Measurements from ENCODE around the gene GNA12. TPM values are rescaled to one million over a fixed set of nuclear protein-coding genes. Genes with fewer than 3 reads are reported as not detected.

The GNA12 gene
- total and polyA plus RNA-seq, 11 donors, result 10.7 to 56.5 (median 34.9) TPM

GRCh38 chr7:2707481-2707880 is 136.6 kb downstream of the GNA12 start:
- WGBS, 4 donors, result 68 to 75% (median 73%) methylated on average over 8 of the region's 8 CpGs
- Histone ChIP-seq H3K4me3 (no peak overlapping the region), H3K36me3 (peaks cover 0 to 6% (median 0%) of the 10 kb centered on the region in 9 donors), H3K27me3 (no peaks in the 10 kb centered on the region), H3K4me1 (peaks cover 0 to 22% (median 6%) of the 10 kb centered on the region in 12 donors), H3K9me3 (peaks cover 0 to 3% (median 0%) of the 10 kb centered on the region in 12 donors), H3K27ac (no peak overlapping the region)
- DNase-seq, result no peak
- TF ChIP-seq POLR2A (IDR thresholded peaks at IDR 0.05) (no peak), CTCF (IDR thresholded peaks at IDR 0.05) (no peak)
- no peak for ATAC-seq
- intact Hi-C loops (cut with DNase I), result no loop called here

GRCh38 chr7:2706685-2707126 is 137.4 kb downstream of the GNA12 start:
- Histone ChIP-seq H3K27me3 (no peaks in the 10 kb centered on the region), H3K9me3 (peaks cover 0 to 3% (median 0%) of the 10 kb centered on the region in 12 donors), H3K36me3 (peaks cover 0 to 6% (median 0%) of the 10 kb centered on the region in 9 donors), H3K27ac (no peak overlapping the region), H3K4me1 (peaks cover 0 to 22% (median 4%) of the 10 kb centered on the region in 12 donors), H3K4me3 (no peak overlapping the region)
- ATAC-seq (no peak), DNase-seq (no peak)
- 54 to 67% (median 62%) methylated on average over 6 of the region's 6 CpGs for WGBS, 4 donors
- intact Hi-C loops (cut with DNase I), result no loop called here
- TF ChIP-seq CTCF (IDR thresholded peaks at IDR 0.05) (no peak), POLR2A (IDR thresholded peaks at IDR 0.05) (no peak)

GRCh38 chr7:2705371-2706096 is 138.6 kb downstream of the GNA12 start:
- Histone ChIP-seq H3K9me3 (no peaks in the 10 kb centered on the region), H3K27ac (no peak overlapping the region), H3K27me3 (no peaks in the 10 kb centered on the region), H3K36me3 (no peaks in the 10 kb centered on the region), H3K4me1 (peaks cover 0 to 11% (median 4%) of the 10 kb centered on the region in 12 donors), H3K4me3 (no peak overlapping the region)
- WGBS, 4 donors, result 81 to 83% (median 82%) methylated on average over 14 of the region's 14 CpGs
- ATAC-seq (no peak), DNase-seq (no peak)
- TF ChIP-seq POLR2A (IDR thresholded peaks at IDR 0.05) (no peak), CTCF (IDR thresholded peaks at IDR 0.05) (no peak)
- intact Hi-C loops (cut with DNase I), result no loop called here

- Histone ChIP-seq H3K27me3 (peaks cover 0 to 5% (median 0%) of the 10 kb centered on the region in 9 donors), H3K4me1 (peaks cover 0 to 15% (median 0%) of the 10 kb centered on the region in 12 donors), H3K27ac (no peak overlapping the region), H3K36me3 (no peaks in the 10 kb centered on the region), H3K4me3 (no peak overlapping the region), H3K9me3 (no peaks in the 10 kb centered on the region)
- no peak for DNase-seq
- WGBS, 4 donors, result 82 to 89% (median 88%) methylated on average over 16 to 22 of the region's 22 CpGs
- ATAC-seq, result no peak
- intact Hi-C loops (cut with DNase I), result no loop called here
- no peak for TF ChIP-seq CTCF (IDR thresholded peaks at IDR 0.05)
- TF ChIP-seq POLR2A (IDR thresholded peaks at IDR 0.05), result no peak
Measured at GRCh38 chr7:2702594-2702957, 141.5 kb downstream of the GNA12 start.
